HUES6 (cell line): ENCODE measurements around the gene UBE2D2.
A peak's percentile ranks its signal among the peaks of the same experiment; 100 is the strongest.
"Not testable (repeated sequence)": the region's sequence is repeated elsewhere in the genome, so short reads cannot be mapped to it uniquely, and the experiment has no call there.

ENCODE experiments used
- H3K27ac ChIP-seq: 2 replicates; pipeline ENCODE4 v1.7.0; 2013; ENCODE audit warnings: low read depth, mild to moderate bottlenecking, low read length, inconsistent platforms
- H3K27me3 ChIP-seq: 2 replicates; pipeline ENCODE4 v1.6.1; 2013; ENCODE audit warnings: low read length; ENCODE audit not compliant: control insufficient read depth, insufficient read depth
- H3K36me3 ChIP-seq: 2 replicates; pipeline ENCODE4 v1.6.1; 2013; ENCODE audit warnings: low read length; ENCODE audit not compliant: control insufficient read depth, insufficient read depth
- H3K4me1 ChIP-seq: 2 replicates; pipeline ENCODE4 v1.6.1; 2013; ENCODE audit warnings: low read length; ENCODE audit not compliant: control insufficient read depth, insufficient read depth
- H3K4me3 ChIP-seq: 2 replicates; pipeline ENCODE4 v1.5.1; 2013; ENCODE audit warnings: low read depth, low read length
- H3K9ac ChIP-seq: one replicate; pipeline ENCODE4 v1.6.1; 2013; ENCODE audit warnings: mild to moderate bottlenecking, low read length
- H3K9me3 ChIP-seq: 2 replicates; pipeline ENCODE4 v1.6.1; 2013; ENCODE audit warnings: low read depth, low read length; ENCODE audit not compliant: control insufficient read depth, insufficient read depth

UBE2D2 gene

GRCh38 chr5:139525586-139526308, 35.4 kb upstream of the UBE2D2 start:
- H3K4me1 ChIP-seq, result peaks cover 41% of the 10 kb centered on the region
- H3K4me3 ChIP-seq, H3K36me3 ChIP-seq, H3K27me3 ChIP-seq, H3K9me3 ChIP-seq: not testable (repeated sequence)
- H3K27ac ChIP-seq, result peak overlapping the region; percentile 52; the same call in 1 of the 2 replicates
- peak overlapping the region; percentile 34 for H3K9ac ChIP-seq

- peak overlapping the region; percentile 25; the same call in 1 of the 2 replicates for H3K4me3 ChIP-seq
- not testable (repeated sequence) for H3K36me3 ChIP-seq, H3K27ac ChIP-seq, H3K9me3 ChIP-seq, H3K27me3 ChIP-seq
- peak overlapping the region; percentile 34 for H3K9ac ChIP-seq
- H3K4me1 ChIP-seq, result peaks cover 41% of the 10 kb centered on the region
Measured at GRCh38 chr5:139526309-139527089, 34.6 kb upstream of the UBE2D2 start.

GRCh38 chr5:139527090-139527470, 34.1 kb upstream of the UBE2D2 start:
- peak overlapping the region; percentile 25; the same call in 1 of the 2 replicates for H3K4me3 ChIP-seq
- H3K9ac ChIP-seq, result peak overlapping the region; percentile 34
- H3K9me3 ChIP-seq, H3K36me3 ChIP-seq, H3K27me3 ChIP-seq, H3K27ac ChIP-seq: not testable (repeated sequence)
- H3K4me1 ChIP-seq, result peaks cover 40% of the 10 kb centered on the region

GRCh38 chr5:139527896-139528467, 33.2 kb upstream of the UBE2D2 start:
- H3K4me1 ChIP-seq, result peaks cover 38% of the 10 kb centered on the region
- H3K4me3 ChIP-seq, H3K36me3 ChIP-seq, H3K9ac ChIP-seq, H3K27me3 ChIP-seq, H3K9me3 ChIP-seq, H3K27ac ChIP-seq: not testable (repeated sequence)

- H3K27ac ChIP-seq, H3K36me3 ChIP-seq, H3K27me3 ChIP-seq, H3K9ac ChIP-seq, H3K4me3 ChIP-seq, H3K9me3 ChIP-seq: not testable (repeated sequence)
- peaks cover 31% of the 10 kb centered on the region for H3K4me1 ChIP-seq
Measured at GRCh38 chr5:139528695-139529094, 32.4 kb upstream of the UBE2D2 start.

GRCh38 chr5:139530079-139530478, 31.1 kb upstream of the UBE2D2 start:
- not testable (repeated sequence) for H3K4me3 ChIP-seq, H3K27ac ChIP-seq, H3K36me3 ChIP-seq, H3K27me3 ChIP-seq, H3K9ac ChIP-seq, H3K9me3 ChIP-seq
- peaks cover 24% of the 10 kb centered on the region for H3K4me1 ChIP-seq

GRCh38 chr5:139531772-139532169, 29.4 kb upstream of the UBE2D2 start:
- Histone ChIP-seq H3K4me3 (no peak overlapping the region), H3K27ac (no peak overlapping the region), H3K4me1 (peaks cover 7% of the 10 kb centered on the region), H3K9ac (no peak overlapping the region), H3K9me3 (0 out of 2 replicates have a peak, but pooled peaks cover 9% of the 10 kb centered on the region), H3K27me3 (no peaks in the 10 kb centered on the region), H3K36me3 (no peaks in the 10 kb centered on the region)

GRCh38 chr5:139543423-139543991, 17.6 kb upstream of the UBE2D2 start:
- peak overlapping the region; percentile 53 for H3K4me3 ChIP-seq
- no peaks in the 10 kb centered on the region for H3K27me3 ChIP-seq
- H3K9ac ChIP-seq, result peak overlapping the region; percentile 1
- peak overlapping the region; percentile 4; the same call in 1 of the 2 replicates for H3K27ac ChIP-seq
- peaks cover 4% of the 10 kb centered on the region for H3K9me3 ChIP-seq
- no peaks in the 10 kb centered on the region for H3K36me3 ChIP-seq
- peaks cover 2% of the 10 kb centered on the region for H3K4me1 ChIP-seq

GRCh38 chr5:139546593-139546992, 14.5 kb upstream of the UBE2D2 start:
- H3K9me3 ChIP-seq, result peaks cover 20% of the 10 kb centered on the region
- not testable (repeated sequence) for H3K36me3 ChIP-seq, H3K4me3 ChIP-seq, H3K4me1 ChIP-seq, H3K9ac ChIP-seq, H3K27ac ChIP-seq, H3K27me3 ChIP-seq

- Histone ChIP-seq H3K9me3 (peaks cover 20% of the 10 kb centered on the region), H3K4me3 (no peak overlapping the region), H3K27me3 (no peaks in the 10 kb centered on the region), H3K9ac (no peak overlapping the region), H3K36me3 (no peaks in the 10 kb centered on the region), H3K27ac (no peak overlapping the region), H3K4me1 (no peaks in the 10 kb centered on the region)
Measured at GRCh38 chr5:139549162-139549894, 11.8 kb upstream of the UBE2D2 start.
